GM12864 (cell line): ENCODE measurements around the gene SEMA3E.
"Not testable (repeated sequence)": the region's sequence is repeated elsewhere in the genome, so short reads cannot be mapped to it uniquely, and the experiment has no call there.

ENCODE experiments used
- DNase-seq: peaks from one replicate; pipeline ENCODE4 v3.0.0-alpha.2; 2011; ENCODE audit warnings: low read depth
- H3K4me3 ChIP-seq: 2 replicates; pipeline ENCODE4 v1.5.1; 2011; ENCODE audit warnings: mild to moderate bottlenecking, low read depth, low read length, control low read depth
- TF ChIP-seq, protein P1 (sequence below): IDR thresholded peaks from 2 replicates; pipeline ENCODE4 v1.5.1; 2011; ENCODE audit warnings: low read depth, mild to moderate bottlenecking, moderate library complexity, low read length, control low read depth, inconsistent platforms; ENCODE audit errors: missing control alignments

Gene SEMA3E

DNA sequence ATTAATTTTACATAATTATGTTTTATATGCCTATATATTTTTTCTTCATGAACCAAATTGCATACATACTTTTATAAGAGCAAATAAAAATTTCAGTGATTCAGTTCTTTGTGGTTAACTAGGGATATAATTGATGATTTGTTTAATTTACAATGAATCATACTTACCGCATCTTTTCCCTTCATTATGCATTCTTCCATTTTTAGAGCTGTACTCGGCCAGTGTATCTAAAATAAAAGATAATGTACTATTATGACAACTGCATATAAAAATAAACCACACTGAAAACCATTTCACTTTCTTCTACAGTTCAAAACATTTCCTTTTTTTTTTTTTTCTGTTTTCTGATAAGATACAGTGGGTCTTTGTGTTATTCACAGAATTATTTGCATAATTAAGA, 179.9 kb downstream of the SEMA3E start:
- DNase-seq = no peak

DNA sequence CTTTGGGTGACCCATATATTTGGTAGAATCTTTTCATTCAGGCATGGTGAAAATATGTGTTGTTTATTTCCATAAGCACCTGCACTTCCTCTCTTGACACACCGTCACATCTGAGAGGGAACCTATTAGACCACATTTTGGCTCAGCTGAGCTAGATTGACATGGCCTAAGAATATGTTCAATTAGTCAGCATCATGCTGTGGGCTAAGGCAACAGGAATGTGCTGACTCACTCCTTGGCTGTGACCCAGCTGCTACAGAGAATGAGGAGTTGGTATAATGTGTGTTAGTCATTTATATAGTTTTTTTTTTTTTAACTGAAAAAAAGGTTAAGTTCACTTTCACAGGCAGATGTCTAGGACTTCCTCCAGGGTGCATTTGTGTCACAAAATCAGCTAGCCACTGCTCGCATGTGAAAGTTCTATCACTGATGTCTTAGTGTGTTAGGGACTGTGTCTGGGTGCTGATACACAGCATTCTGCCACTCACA, 180.6 kb downstream of the SEMA3E start:
- TF ChIP-seq, protein P1, sequence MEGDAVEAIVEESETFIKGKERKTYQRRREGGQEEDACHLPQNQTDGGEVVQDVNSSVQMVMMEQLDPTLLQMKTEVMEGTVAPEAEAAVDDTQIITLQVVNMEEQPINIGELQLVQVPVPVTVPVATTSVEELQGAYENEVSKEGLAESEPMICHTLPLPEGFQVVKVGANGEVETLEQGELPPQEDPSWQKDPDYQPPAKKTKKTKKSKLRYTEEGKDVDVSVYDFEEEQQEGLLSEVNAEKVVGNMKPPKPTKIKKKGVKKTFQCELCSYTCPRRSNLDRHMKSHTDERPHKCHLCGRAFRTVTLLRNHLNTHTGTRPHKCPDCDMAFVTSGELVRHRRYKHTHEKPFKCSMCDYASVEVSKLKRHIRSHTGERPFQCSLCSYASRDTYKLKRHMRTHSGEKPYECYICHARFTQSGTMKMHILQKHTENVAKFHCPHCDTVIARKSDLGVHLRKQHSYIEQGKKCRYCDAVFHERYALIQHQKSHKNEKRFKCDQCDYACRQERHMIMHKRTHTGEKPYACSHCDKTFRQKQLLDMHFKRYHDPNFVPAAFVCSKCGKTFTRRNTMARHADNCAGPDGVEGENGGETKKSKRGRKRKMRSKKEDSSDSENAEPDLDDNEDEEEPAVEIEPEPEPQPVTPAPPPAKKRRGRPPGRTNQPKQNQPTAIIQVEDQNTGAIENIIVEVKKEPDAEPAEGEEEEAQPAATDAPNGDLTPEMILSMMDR = no peak
- DNase-seq = peak; percentile 44
- no peak overlapping the region for H3K4me3 ChIP-seq

More for the DNA sequence above, 179.9 kb downstream of the SEMA3E start:
- TF ChIP-seq, protein P1 = no peak
- H3K4me3 ChIP-seq = no peak overlapping the region

DNA sequence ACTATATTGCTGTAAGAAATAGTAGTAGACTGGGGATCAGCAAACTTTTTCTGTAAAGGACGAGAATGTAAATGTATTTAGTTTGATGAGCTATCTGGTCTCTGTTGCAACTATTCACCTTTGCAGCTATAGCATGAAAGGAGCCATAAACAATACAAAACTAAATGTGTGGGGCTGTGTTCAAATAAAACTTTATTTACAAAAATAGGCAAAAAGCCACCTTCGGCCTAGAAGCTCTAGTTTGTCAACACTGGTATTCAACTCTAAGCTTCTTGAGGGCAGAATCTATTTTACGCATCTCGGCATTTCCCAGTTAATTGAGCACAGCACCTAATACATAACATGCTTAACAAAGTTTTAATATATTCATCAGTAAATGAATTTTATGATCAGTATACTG, 181.4 kb downstream of the SEMA3E start:
- H3K4me3 ChIP-seq = no peak overlapping the region
- TF ChIP-seq, protein P1 = no peak
- DNase-seq = no peak

DNA sequence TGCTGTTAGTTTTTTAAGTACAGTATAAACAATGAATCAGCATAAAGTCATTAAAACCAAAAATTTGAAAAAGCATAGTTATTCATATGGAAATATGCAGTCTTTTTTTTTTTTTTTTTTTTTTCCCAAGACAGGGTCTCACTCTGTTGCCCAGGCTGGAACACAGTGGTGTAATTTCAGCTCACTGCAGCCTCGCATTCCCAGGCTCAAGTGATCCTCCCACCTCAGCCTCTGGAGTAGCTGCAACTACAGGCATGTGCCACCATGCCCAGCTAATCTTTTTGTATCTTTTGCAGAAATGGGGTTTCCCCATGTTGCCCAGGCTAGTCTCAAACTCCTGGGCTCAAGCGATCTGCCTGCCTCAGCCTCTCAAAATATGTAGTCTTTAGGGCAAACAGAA, 182.0 kb downstream of the SEMA3E start:
- TF ChIP-seq, protein P1 = no peak
- no peak overlapping the region for H3K4me3 ChIP-seq
- no peak for DNase-seq

DNA sequence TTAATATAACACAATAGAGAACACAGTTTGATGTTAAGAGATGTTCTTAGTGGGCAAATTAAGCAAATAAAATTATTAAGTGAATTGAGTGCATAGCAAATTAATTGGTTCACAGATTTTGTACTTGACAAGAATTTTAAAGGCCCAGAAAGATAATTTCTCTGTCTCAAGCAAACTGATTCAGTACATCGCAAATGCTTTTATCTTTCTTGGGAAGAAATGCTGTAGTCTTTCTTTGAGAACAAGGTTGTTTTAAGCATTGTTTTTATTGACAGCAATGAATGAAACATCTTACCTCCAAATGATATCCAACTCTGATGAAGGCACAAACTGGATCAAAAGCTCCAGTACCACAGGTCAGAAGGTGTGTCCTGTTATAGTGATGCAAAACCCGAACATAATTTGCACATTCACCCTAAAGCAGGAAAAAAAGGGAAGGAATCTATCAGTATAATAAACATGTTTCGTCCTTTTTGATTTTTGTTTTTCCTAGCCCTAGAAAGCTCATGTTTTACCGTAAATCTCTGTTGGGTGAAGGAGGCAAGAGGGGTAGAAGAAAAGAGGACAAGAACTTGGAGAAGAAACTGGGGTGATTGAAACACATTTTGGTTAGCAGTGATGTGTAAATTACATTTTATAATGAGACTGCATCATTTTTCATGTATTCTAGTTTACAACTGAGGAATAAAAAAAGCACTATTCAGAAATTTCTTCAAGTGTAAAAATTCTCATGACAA, 182.6 kb downstream of the SEMA3E start:
- TF ChIP-seq, protein P1 = no peak

DNA sequence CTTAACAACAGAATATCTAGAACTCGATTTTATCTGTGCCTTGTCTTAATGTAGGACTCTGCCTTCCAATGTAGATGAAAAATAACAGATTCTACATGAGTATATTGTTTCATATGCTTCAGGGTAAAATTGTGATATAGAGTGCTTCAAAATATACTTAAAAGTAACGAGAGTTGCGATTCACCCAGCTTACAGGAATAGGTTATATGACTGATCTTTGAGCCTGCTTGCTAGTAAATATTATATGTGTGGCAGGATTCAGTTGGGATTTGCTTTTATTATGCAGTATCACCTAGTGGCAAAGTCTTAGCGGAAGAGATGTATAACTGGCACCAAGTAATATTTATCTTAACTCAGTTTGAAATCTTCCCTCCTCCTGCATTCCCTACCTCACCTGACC, 183.3 kb downstream of the SEMA3E start:
- DNase-seq = no peak
- H3K4me3 ChIP-seq = no peak overlapping the region
- TF ChIP-seq, protein P1 = no peak

More for the DNA sequence above, 182.6 kb downstream of the SEMA3E start:
- DNase-seq = no peak
- H3K4me3 ChIP-seq = no peak overlapping the region

DNA sequence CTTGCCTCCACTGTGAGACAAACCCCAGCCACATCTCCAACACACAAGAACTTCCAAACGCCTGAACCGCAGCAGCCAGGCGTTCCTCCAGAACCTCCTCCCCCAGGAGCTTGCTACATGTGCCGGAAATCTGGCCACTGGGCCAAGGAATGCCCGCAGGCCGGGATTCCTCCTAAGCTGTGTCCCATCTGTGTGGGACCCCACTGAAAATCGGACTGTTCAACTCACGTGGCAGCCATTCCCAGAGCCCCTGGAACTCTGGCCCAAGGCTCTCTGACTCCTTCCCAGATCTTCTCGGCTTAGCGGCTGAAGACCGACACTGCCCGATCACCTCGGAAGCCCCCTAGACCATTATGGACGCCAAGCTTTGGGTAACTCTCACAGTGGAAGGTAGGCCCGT, 187.1 kb downstream of the SEMA3E start:
- not testable (repeated sequence) for H3K4me3 ChIP-seq, DNase-seq

DNA sequence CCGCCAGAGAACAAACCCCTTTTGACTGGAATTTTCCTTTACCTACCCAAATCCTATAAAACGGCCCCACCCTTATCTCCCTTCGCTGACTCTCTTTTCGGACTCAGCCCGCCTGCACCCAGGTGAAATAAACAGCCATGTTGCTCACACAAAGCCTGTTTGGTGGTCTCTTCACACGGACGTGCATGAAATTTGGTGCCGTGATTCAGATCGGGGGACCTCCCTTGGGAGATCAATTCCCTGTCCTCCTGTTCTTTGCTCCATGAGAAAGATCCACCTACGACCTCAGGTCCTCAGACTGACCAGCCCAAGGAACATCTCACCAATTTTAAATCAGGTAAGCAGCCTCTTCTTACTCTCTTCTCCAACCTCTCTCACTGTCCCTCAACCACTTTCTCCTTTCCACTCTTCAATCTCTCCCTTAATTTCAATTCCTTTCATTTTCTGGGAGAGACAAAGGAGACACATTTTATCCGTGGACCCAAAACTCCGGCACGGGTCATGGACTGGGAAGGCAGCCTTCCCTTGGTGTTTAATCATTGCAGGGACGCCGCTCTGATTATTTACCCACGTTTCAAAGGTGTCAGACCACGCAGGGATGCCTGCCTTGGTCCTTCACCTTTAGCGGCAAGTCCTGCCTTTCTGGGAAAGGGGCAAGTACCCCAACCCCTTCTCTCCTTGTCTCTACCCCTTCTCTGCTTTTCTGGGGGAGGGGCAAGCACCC, 188.8 kb downstream of the SEMA3E start:
- DNase-seq, H3K4me3 ChIP-seq: not testable (repeated sequence)

DNA sequence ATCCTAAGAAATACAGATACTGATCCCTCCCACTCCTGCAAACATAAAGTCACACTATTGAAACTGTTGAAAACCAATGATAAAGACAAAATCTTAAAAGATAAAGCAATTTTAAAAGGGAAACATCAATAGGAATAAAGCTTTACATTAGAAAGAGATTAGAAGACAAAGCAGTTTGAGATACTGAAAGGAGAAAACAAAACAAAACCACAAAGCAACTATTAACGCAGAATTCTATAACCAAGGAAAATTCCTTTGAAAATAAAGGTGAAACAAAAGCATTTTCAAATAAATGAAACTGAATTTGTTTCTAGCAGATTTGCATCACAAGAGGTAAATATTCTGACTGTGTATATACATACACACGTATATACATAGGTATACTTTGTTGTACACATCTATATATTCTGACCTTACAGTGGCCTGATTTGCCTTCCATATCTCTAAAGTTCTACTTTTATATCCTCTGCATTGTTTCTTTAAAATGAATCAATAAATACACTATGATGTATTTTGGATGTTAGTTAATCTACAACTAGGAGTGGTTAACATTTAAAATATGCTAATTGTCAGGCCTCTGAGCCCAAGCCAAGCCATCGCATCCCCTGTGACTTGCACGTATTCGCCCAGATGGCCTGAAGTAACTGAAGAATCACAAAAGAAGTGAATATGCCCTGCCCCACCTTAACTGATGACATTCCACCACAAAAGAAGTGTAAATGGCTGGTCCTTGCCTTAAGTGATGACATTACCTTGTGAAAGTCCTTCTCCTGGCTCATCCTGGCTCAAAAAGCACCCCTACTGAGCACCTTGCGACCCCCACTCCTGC, 189.6 kb downstream of the SEMA3E start:
- not testable (repeated sequence) for DNase-seq, H3K4me3 ChIP-seq
